ENCODE results near the gene PAPSS1.
"Not testable (repeated sequence)": the region's sequence is repeated elsewhere in the genome, so short reads cannot be mapped to it uniquely, and the experiment has no call there.

PAPSS1 gene

DNA sequence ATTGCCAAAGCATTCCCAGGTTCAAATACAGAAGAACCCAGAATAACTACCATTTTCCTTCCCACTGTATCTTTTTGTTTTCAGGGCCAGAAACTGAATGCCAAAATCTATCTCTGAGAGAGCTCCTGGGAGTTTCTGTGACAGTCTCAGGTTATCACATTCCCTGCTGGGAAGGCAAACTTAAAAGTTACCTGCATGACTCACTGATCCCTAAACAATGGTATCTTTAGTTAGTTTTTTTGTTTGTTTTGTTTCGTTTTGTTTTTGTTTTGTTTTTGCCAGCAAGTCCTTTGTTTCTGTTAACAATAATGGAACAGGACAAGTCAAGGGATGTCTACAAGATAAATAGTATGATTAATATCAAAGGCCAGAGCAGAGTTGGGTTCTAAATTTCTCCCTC, 34.3 kb downstream of the PAPSS1 start:
- DNase-seq: no peak

DNA sequence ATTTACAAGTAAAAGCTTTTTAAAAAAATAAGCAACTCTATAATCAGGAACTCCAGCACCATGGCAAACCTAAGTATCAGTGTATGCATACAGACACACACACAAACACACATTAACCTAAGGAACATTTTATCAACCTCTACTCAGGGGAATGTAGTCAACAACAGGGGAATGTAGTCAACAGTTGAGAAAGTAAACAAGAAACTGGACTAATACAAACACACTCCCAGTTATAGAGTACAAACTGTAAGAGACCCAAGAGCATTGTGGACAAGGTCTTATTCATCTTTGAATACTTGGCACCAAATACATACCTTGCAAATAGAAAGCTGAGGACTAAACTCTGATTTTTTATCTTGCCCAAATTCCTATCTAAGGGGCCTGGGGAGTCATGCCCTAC, 36.2 kb downstream of the PAPSS1 start:
- DNase-seq: no peak

DNA sequence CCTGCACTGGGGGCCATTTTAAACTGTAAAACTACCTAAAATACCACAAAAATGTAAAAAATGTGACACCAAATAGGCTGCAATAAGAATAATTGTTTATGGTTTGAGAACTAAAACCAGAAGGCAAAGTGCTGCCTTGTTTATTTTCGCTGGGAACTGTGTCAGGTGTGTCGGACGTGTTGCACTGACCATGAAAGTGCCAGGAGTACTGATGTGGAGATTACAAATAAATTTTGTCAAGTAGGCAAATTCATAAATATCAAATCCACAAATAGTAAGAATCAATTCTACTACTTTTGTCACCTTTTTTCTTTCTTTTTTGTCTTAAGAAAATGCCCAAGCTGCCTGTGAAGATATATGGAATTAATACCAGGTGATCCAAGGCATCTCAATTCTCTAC, 37.7 kb downstream of the PAPSS1 start:
- no peak for DNase-seq

DNA sequence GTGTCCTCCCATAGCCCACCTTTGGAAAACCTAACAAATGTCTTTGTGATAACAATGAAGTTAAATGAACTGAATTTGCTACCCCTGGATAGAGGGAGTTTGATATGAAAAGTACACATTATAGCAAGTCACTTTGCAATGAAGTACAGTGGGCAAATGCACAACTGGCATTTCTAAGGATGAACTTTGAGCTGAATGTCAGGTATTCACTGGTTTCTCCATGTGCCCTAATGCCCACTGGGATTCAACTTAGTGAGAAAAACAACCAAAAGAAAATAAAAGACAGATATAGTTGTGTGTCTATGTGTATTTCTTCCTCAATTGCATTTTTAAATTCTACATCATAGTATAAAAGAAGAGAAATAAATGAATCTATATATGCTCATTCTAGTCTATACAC, 51.0 kb downstream of the PAPSS1 start:
- DNase-seq: no peak

DNA sequence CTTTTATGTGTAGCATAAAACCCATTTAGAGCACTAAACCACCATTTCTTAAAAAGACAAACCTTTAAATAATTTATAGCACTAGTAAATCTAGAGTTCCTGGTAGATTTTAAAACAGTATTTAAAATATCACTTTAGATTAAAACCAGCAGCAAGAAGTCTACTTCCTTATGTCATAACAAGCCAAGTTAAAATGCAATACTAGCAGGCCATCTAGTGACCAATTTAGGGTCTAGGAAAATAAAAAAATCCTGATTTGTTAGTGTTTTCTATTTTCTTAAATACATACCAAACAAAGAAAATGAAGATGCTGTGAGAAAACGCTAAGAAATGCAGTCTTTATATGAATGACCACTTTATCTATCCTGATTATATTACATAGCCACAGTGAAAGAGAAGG, 53.9 kb downstream of the PAPSS1 start:
- peak; percentile 63 for DNase-seq

DNA sequence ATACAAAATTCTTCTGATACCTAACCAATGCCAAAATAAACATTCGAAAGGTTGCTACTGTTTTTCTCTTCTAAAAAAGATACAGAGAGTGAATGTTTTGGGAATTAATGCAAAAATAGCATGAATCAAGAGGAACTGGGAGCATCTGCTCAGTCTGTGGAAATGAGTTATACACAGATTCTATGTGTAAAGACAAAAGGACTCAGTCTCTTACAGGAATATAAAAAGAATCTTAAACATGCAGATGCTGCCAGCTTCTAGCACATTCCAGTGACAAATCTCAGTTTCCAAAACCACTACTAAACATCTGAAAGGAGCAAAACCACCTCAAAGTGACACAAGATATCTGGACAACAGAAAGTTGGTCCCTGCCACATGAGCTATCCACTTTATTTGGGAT, 55.0 kb downstream of the PAPSS1 start:
- DNase-seq: peak; percentile 65

DNA sequence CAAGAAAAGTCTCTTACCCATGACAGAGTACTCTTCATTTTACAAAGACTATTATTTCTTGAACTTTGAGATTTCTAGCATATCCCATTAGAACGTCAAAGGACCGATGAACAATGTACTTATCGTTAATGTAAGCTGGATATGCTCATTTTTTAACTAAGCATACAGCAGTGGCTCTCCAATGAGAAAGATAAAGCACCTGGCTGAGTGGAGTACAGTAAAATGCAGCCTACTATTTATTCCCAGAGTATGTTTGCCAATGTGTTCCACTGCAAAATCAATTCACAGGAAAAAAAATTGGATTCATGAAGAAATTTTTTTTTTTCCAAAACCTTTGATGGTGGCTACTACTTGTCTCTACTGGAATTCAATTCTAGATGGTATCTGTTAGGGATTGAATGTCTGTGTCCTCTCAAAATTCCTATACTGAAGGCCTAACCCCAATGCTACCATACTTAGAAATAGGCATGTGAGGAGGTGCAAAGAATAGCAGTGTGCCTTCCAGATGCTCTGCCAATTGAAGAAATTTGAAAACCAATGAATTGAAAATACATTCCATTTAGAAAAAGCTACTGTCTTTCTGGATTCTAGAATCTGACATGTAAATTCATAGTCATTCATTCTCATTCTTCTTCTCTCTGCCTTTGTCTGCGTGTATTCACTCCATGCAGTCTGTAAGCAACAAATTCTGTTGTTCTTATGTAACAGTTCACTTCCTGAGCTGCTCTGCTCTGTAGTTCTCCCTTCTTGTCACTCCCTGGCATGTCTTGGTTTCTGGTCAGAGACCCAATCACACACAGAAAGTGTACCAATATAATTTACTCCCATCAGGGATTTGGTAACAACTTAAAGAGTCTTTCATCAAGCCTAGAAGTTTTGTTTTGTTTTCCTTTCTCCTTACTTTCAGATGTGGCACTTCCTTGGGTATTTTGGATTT, 61.4 kb downstream of the PAPSS1 start:
- DNase-seq: no peak

DNA sequence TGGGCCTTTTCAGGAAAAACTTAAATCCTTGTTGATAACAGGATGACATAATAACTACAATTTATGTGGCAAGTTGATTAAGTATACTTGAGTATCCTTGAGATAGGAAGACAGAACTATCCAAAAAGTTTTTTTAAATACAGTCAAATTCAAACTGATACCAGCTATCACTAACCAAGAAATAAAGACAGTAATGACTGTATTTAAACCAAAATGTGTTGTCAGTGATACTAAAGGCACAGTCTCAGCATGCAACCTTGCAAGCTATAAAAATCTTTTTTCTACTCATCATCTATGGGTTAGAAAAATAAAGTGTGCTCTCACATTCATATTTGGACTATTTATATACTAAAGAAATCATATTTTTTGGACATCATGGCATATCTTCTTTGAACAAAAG, 64.7 kb downstream of the PAPSS1 start:
- no peak for DNase-seq

DNA sequence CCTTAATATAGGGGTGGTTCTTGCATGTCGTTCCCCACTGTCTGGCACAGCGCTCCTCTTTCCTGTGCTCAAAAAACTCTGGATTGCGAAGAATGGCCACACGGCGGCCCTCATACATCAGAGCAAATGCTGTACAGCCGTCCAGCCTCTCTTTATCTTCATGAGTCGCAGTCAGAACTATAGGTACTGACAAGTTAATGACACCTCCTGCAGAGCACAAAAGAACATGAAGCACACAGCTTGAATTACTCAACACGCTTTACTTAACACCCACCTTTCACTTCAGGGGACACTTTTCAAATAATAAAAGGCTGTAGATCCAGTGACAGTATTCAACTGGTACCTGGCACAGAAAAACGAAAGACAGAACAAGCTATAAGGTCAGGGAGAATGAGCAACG, 65.3 kb downstream of the PAPSS1 start:
- DNase-seq: no peak

DNA sequence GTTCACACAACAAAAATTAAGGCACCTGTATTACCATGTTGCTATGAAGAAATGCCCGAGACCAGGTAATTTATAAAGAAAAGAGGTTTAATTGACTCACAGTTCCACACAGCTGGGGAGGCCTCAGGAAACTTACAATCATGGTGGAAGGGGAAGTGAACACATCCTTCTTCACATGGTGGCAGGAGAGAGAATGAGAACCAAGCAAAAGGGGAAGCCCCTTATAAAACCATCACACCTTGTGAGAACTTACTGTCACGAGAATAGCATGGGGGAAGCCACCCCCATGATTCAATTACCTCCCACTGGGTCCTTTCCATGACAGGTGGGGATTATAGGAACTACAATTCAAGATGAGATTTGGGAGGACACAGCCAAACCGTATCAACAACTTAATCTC, 68.6 kb downstream of the PAPSS1 start:
- DNase-seq: not testable (repeated sequence)

DNA sequence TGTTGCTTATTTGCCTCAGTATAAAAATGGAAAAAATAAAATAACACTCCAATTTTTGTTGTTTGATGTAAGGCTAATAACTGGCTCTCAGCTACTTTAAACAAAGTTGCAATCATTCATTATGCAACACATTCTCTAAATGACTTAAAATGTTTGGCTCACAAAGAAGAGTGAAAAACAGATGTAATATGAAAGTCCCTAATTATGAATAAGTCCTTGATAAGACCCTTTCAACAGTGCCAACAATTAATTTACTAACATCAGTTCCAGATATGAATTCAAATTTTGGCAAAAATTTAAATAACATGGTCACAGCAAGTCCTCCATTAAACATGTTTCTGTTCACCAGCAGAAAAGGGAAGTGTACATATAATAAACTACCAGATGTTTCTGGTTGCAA, 69.8 kb downstream of the PAPSS1 start:
- DNase-seq: no peak

DNA sequence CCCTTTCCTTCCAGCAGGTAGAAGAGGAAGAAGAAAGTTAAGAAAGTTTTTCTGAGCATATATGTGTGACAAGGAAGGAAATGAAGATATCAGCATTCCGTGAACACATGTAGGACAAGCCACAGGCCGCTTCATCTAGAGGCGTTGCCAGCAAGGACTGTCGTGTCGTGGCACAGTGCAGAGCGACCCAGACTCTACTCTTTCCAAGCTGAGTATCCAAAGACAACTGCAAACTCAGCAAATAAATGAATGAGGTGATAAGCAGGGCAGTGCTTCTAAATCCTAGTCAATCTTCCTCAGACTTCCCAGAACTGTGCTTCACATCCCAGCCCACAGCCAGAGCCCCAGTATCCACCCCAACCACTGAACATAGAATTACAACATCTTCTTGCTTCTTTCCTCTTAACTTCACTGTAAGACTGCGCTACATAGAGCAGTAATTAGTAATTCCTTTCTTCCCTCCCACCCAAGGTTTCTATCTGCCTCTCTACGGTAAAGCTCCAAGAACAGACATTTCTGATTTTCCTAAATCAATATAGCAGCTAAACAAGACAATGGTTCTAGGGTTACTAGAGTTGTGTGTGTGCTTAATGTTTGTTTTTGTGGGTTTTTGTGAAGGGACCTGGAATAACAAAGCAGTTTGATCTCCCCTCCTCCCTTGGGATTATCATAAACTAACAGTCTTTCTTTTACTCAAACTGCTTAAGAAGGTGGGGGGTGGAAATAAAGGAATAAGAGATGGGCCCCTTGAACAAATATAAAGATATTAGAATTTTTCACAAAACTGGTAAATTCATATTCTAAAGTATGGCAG, 71.6 kb downstream of the PAPSS1 start:
- no peak for DNase-seq

DNA sequence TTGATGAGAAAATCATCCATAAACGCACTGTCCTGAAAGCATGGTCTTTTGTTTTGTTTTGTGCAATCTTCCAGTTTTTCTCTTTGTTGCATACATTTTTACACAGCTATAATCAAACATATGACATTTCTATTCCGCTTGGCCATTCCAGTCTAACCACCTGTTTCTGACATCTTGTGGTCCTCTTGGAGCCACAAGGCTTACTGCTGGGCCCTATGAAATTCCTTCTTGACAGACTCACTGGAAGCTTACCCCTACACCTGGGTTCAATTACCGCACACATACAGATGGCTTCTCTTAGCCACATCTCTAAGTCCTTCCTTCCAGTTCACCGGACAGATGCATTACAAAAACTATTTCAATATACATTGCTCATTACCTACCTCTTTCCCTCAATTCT, 72.4 kb downstream of the PAPSS1 start:
- DNase-seq: peak; percentile 43

DNA sequence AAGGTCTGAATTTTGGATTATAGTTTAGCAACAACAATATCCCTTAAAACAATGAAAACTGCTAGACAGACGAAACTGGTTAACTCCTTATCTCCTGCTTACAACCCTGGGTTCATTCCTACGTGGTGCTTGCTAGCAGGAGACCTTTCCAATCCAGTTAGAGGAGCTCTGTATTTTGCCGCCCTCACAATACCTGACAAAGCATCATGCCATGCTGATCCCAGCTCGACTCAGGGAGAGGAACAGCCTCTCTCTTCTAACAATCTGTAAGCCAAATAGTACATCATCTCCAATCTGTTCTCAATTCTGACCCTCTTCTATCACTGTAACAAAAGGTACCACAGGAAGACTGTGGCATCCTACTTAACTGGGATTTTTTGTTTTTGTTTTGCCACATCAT, 74.4 kb downstream of the PAPSS1 start:
- no peak for DNase-seq

DNA sequence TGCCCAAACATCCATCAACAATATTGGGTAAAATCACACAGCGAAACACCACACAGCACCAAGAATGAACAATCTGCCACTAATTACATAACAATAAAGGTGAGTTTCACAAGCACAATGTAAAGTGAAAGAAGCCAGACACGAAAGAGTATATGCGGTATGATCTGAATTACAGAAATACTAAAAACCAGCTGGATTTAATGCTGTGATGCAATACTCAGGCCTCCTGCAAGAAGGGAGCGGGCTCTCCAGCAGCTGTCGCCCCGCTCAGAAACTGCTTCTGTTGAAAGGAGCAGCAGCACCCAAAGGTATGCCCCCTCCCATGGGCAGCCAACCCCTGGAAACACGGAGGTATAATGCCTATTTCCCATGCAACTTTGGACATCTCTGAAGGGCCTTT, 77.0 kb downstream of the PAPSS1 start:
- DNase-seq: no peak

DNA sequence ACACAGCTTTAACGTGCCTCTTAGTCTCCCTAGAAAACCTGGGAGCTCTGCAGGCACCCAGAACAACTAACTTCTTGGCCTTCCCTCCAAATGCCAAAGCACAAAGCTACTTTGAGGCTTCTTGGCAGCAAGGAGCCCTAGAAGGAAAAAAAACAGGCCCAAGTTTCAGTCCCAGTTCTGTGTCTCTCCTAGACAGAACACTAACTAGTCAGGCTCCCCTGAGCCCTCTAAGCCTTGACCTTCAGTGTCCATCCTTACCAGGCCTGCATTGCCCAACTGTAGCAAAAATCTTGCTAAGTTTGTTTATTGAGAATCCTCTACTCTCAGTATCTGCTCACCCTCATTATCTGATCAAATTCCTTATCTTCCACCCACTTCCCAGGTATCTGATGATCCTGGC, 79.2 kb downstream of the PAPSS1 start:
- DNase-seq: no peak

DNA sequence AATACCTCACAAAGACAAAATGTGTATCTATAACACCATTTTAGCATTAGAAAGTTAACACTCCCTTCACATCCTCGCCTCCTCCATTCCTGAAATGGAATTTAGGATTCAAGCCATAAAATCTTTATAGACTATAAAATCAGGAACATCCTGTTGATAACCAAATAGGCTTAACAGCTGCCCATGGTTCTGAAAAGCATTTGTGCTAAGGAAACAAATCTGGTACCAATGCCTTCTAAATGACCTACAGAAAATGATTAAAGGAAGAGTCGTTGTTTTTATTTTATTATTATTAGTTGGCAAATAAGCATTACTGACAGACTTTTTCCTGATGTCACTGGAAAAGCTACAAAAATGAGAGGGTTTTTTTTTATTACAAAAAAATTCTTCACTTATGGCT, 79.8 kb downstream of the PAPSS1 start:
- DNase-seq: no peak

DNA sequence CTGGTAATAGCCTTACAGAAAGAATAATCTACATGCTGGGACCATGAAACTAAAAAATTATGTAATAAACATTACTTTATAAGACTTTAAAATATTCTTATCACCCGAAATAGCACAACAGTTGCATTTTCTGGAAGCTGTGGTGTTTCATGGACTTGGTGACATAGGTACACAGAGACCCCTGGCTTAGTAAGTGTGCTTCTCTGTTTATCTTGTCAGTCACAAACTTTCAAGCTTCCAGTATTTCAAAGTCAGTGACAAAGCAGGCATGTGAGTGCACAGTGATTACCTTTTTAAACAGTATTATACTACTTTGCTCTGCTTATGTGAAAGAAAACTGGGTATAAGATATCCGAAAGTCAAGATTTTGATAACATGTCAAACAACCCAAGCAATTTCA, 84.3 kb downstream of the PAPSS1 start:
- no peak for DNase-seq

DNA sequence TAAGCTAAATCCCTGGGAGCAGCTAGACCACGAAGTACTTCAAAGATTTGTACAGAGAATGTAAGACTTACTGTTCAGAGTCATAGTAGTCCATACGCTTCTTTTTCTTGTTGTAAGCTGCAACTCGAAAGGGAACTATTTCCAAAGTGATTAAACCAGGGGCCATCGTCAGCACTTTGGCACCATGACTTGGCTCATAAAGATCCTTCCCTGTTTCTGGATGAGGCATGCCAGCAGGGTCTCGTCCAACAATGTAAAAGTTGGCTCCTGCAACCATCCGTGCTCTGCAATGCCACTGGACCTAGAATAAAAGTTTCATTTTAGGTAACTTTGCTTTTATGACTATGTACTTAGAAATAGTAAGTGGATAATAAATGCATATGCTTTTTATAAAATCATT, 88.5 kb downstream of the PAPSS1 start:
- DNase-seq: no peak

DNA sequence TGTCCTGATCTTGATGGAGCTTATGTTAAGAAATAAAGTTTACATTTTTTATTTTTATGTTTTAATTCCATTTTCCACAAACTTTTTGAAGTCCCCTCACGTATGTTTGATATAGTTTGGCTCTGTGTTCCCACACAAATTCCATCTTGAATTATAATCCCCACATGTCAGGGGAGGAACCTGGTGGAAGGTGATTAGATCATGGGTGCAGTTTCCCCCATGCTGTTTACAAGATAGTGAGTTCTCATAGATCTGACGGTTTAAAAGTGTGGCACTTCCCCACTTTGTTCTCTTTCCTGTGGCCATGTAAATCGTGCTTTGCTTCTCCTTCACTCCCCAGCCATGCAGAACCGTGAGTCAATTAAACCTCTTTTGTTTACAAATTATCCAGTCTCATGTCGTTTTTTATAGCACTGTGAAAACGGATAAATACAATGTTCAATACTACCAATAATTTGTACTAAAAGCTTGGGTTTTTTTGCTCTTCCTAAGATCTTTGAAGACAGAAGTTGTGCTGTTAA, 89.8 kb downstream of the PAPSS1 start:
- DNase-seq: no peak

DNA sequence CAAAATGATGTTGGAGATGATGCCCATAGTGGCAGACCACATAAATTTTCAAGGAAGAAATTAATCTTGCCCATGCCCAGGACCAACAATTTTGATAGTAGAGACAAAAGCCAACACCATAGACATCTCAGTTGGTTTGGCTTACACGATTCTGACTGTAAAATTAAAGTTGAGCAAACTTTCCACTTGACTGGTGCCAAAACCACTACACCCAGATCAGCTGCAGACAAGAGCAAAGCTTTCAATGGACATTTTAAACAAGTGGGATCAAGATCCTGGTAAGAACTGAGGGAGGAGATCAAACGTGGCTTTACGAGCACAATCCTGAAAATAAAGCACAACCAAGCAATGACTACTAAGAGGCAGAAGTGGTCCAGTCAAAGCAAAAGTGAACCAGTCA, 90.7 kb downstream of the PAPSS1 start:
- no peak for DNase-seq

DNA sequence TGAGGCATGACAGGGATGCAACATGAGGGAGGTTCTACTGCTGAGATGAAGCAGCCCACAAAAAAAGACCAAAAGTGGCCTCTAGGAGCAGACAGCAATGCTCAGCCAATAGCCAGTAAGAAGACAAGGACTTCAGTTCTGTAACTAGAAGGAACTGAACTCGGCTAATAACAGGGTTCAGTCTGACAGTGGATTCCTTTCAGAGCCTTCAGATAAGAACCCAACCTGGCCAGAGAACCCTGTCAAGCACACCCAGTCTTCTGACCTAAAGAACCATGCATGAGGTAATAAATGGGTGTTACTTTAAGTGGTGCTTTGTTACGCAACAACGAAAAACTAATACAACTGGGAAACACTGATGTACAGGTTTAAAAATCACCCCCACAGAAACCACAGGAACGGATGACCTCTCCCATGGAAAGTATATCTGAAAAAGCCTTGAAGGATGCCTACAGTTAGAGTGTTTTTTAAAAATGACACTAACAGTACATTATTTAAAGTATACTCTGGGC, 94.6 kb downstream of the PAPSS1 start:
- no peak for DNase-seq

DNA sequence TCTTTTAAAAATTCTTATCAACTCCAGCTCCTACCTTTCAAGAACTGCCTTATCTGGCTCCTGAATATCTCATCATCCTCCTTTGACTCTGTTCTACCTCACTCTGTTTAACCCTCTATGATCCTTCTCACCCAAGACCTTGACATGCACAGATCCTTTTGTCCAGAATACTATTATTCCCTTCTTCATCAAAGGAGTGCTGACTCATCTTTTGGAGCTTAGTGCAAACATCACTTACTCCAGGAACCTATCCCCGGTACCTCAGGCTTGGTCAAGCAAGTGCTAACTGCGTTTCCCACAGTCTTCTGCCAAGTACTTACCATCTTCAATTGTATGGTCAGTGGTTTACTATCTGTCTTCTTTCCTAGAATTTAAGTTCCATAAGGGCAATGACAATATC, 96.0 kb downstream of the PAPSS1 start:
- no peak for DNase-seq

DNA sequence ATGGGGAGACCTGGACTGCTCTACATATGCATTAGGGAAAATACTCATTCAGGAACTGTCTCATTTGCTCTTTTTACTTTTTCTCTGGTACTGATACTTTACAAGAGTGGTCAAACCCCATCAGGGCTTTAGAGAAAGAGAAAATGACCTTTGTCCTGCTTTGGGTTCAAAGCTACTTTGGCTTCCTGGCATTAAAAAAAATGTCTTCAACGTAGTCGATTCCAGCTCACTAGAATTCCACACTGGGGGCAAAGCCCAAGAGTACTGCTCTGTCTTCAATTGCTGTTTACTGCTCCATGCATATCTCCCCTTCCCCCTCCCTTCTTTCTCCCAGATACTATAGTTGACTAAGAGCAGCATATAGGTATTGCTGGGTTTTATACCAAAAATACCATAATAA, 98.0 kb downstream of the PAPSS1 start:
- no peak for DNase-seq
